Measurements from ENCODE around the gene NRIP1.

The NRIP1 gene

DNA sequence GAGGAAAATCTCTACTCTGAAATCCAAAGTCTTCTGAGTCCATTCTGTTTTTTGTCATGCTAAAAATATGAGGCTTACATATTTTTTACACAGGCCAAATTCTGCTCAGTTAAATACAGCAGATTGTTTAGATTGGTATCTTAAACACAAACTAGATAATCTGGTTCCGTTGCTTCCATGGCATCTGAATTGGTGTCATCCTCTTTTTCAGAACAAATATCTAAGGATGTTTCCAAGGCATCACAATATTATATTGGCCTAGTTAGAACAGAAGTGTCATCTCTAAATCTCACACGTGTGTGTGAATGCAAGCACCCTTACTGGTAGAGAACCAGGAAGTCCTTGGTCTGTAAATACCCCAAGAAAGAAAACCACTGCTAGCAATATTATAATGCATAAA, 151.2 kb downstream of the NRIP1 start:
- no peaks in the 10 kb centered on the region for H3K9me3 ChIP-seq
- no peak overlapping the region for H3K27ac ChIP-seq

DNA sequence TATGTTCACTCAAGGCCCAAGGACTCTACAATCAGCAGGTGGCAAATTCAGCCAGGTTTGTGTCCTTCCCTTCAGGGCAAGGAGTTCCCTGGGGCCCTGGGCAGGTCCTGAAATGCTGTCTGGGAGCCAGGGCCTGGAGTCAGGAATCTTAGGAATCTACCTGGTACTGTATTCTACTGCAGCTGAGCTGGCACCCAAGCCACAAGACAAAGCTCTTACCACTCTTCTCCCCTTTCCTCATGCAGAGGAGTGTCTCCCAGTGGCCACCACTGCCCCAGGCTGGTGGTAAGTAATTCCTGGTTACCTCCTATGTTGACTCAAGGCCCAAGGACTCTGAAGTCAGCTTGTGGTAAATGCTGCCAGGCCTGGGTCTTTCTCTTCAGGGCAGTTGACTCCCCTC, 153.4 kb downstream of the NRIP1 start:
- no peak for TF ChIP-seq Cebpa-rat (IDR thresholded peaks at IDR 0.05)
- Histone ChIP-seq H3K27me3 (no peaks in the 10 kb centered on the region), H3K9me3 (no peaks in the 10 kb centered on the region), H3K36me3 (no peaks in the 10 kb centered on the region), H3K27ac (no peak overlapping the region), H3K4me2 (no peak overlapping the region), H3K9ac (no peak overlapping the region), H4K20me1 (no peaks in the 10 kb centered on the region), H3K4me1 (no peaks in the 10 kb centered on the region), H3K4me3 (no peak overlapping the region)

More for the DNA sequence above, 151.2 kb downstream of the NRIP1 start:
- no peaks in the 10 kb centered on the region for H3K27me3 ChIP-seq
- no peaks in the 10 kb centered on the region for H3K36me3 ChIP-seq
- H3K4me1 ChIP-seq = no peaks in the 10 kb centered on the region
- H3K4me3 ChIP-seq = no peak overlapping the region
- no peaks in the 10 kb centered on the region for H4K20me1 ChIP-seq
- no peak overlapping the region for H3K9ac ChIP-seq
- H3K4me2 ChIP-seq = no peak overlapping the region
- no peak for TF ChIP-seq Cebpa-rat (IDR thresholded peaks at IDR 0.05)
